SHP77 (cell line): ENCODE measurements around the gene LIPC.

Source experiments
- DNase-seq, 2 experiments: peaks; one replicate each; lab custom pipeline; 2025; lab: John Stamatoyannopoulos, UW

Gene LIPC

DNA sequence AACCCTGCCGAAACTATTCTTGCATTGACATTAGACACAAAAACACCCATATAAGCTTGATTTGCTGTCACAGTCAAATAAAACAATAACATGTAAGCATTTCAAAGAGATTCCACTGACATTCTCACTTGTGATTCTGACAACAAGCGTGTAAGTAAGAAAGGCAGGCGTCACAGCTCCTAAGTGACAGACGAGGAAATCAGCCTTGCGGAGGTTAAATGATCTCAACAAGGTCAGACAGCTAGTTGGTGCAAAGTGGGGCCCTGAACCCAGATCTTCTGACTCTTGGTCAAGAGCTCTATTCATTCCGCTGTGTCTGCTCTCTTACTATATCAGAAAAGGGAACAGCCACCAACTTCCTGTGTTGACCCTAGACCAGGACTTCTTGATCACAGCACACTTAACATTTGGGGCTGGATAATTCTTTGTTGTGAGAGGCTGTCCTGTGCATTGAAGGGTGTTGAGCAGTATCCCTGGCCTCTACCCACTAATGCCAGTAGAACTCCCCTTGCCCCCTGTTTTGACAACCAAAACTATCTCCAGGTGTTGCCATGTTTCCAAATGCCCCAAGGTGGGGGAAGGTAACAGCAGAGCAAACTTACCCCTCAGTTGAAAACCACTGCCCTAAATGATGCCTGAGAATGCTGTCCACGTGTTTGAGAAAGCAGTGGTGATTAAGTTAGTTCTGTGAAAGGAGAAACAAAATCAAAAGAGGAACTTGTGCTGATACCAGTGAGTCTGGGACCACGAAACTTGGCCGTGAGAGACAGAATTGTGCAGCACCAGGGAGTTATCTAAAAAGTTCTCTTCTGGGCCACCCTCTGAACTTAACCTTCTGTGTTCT is 86.1 kb downstream of the LIPC start:
- DNase-seq, result no peak

- no peak for DNase-seq
These were observed 86.8 kb downstream of the LIPC start for GRCh38 chr15:58518626-58519025.

GRCh38 chr15:58519516-58519915 is 87.7 kb downstream of the LIPC start:
- no peak for DNase-seq

- no peak for DNase-seq
These were observed 88.7 kb downstream of the LIPC start for GRCh38 chr15:58520464-58520863.

GRCh38 chr15:58520936-58521292 is 89.1 kb downstream of the LIPC start:
- no peak for DNase-seq

DNA sequence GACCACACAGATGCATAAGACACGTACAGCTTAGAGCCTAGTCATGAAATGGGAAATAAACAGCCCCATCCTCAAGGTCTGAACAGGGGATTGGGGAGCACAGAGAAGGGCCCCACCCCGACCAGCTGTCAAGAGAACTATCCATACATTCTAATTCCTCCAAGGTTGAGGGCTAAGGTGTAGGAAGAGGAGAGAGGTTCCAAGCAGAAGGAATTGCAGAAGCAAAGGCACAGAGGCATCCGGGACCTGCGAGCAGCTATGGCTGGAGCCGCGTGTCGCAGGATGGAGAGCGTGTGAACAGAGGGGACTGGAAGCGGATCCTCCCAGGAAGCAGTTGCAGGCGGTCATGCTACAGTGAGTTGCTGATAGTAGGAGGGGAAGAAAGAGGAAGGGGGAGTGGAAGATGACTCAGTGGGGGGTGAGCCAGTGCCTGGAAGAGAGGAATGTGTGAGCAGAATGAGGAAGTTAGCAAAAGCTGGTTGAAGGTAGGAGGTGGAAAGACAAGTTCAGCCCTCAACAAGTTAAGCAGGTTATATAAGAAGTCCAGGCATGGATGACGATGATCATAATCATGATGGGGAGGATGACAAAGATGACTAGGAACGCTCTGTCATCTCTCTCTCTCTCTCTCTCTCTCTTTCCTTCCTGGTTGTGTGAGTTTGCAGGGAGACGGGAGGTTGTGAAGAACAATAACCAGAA is 89.7 kb downstream of the LIPC start:
- no peak for DNase-seq

DNA sequence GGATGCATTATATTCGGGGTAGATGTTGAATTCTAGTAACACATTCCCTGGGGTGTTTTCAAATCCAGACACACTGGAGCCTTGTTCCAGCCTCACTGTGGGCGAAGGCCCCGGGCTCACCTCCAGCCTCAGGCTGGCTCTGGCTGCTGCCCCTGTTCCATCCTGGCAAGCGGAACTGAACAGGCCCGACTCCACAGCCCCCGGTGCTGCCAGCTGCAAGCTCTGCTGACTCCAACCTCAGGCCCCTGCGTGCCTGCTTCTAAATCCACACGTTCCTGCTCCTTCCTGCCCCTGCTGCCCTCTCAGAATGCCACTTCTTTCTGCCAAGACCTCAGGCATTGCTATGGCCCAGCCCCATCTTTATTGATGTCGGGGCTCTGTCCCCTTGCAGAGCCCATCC is 90.6 kb downstream of the LIPC start:
- no peak for DNase-seq

DNA sequence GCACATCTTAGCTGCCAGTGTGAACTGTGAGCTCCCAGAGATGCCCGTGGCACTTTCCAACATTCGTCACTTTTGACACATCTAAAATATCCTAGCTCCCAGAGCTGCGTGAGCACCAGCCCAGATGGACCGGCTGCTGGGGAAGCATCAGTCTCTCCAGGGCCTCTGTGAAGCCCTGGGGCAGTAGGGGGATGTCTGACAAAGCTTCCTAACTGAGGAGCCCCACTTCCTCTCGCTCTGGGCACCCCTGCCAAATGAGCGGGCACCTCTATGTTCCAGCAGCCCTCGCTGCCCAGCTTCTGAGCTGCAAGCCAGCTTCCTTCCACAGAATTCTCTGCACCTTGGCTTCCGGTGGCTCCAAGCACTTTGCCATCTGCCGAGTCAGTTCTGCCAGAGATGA is 91.1 kb downstream of the LIPC start:
- no peak for DNase-seq

GRCh38 chr15:58523634-58524033 is 91.8 kb downstream of the LIPC start:
- DNase-seq, result no peak

DNA sequence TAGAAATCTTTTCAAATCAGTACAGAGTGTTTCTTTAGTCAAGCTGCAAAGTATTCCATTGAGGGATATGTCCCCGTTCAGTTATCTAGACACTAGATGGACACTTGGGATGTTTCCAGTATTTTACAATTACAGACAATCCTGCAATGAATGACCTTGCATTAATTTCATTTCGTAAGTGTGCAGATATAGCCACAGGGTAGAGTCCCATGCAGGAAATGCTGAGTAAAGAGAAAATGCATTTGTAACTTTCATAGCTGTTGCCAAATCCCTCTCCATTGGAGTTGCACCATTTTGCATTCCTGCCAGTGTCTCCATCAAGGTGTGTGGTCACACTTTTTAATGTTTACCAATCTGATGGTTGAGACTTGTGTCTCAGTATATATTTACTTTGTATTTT is 92.5 kb downstream of the LIPC start:
- no peak for DNase-seq

GRCh38 chr15:58525991-58526421 is 94.2 kb downstream of the LIPC start:
- no peak for DNase-seq

DNA sequence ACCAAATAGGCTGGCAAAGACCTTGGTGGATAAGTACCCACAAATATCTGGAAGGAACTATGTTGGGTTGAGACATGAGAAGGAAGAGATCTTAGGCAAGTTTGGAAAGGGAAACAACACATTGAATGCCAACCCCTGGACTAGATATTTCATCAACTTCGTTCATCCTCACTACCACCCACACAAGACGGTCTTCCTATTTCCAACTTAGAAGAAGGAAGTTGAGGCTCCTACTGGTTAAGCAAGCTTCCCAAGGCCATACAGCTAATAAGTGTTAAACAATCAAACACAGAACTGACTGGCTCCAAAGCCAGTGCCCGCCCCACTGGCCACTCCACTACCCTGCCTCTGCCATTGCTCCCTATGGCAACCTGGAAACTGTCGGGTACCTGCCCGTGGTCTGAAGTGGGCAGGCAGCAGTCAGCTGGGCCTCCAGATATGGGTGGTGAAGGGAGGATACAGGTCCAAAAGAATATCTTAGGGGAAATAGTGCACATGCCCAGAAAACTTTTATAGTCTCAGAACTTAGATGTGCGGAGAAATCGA is 94.9 kb downstream of the LIPC start:
- DNase-seq, result no peak

DNA sequence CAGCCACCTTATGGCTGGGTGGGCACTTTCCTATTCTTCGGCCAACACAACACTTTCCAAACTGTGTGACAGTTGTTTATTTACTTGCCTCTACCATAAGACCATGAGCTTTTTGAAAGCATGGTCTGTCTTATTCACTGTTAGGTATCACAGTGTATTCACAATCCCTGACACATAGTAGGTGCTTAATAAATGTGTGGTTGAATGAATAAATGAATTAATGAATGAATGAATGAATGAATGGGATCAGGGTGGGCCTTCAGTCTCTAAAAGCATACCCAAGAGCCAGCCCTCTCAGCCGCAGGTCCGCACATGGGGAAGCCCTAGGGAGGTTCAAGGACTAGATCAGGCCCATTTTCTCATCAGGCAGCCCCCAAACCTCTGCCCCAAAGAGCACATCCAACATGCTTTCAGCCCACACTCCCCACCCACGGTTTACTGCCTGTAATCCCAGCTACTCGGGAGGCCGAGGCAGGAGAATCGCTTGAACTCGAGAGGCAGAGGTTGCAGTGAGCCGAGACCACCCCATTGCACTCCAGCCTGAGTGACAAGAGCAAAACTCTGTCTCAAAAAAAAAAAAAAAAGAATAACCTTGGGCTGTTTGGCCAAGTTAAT is 95.9 kb downstream of the LIPC start:
- no peak for DNase-seq

DNA sequence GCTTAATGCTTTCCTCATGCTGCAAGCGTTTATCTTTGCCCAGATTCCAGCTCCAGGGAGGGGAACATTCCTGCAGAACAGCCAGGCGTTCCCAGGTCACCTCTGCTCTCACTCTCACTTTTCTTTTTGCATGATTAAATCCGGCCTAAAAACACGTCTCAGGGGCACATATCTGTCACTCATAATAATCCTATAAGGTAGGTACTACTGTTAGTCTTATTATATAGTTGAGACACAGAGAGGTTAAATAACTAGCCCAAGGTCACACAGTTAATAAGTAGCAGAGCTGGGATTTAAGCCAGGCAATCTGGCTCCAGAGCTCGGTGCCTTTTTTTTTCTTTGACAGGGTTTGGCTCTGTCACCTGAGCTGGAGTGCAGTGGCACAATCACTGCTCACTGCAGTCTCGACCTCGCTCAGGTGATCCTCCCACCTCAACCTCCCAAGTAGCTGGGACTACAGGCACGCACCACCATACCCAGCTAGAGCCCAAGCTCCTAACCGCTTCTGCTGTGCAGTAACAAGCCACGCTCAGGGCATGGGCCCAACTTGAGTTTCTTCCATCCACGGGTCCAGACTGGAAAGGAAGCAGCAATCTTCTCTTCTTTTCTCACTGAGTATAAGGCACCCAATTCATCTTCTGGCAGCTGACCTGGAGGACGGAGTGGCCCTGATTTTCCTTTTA is 96.5 kb downstream of the LIPC start:
- DNase-seq, result no peak

DNA sequence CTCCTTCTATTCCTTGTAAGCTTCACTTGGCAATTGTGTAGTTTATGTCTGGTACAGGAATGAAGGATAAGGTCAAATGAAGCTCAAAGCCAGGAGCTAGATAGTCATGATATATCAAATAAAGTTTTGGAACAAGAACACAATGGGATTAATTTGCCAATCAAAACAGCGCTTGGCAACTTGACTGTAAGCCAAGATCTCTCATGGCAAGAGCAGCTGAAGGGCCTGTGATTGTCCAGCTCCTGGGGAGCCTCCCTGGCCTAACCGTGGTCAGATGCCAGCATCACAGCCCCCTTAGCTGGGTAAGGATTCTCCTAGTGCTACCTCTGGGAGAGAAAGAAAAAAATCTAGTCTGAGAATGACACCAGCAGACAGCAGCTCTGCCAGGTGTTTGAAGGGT is 97.2 kb downstream of the LIPC start:
- no peak for DNase-seq

DNA sequence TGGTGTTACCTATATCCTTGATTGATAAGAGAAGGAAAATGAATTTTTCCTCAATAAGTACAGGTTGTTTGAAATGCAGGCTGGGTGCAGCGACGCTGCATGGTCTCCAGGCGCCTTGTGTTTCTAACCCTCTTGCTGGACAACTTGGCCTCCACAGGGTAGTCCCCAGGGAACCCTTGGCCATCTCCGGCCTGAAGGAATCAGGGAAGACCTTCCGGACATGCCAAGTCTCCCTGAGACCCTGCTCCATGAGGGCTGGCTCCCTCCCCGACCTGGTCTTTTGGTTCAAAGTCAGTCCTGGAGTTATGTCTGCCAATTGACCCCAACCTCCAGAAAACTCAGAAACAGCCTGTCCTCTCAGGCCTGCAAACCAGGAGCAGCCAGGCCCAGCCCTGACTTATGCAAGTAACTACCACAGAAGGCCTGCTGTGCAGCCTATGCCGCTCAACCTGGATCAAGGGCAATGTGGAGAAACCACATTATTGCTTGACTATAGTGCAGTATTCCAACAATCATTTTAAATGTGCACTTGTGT is 98.3 kb downstream of the LIPC start:
- no peak for DNase-seq

- DNase-seq, result no peak
These were observed 100.3 kb downstream of the LIPC start for GRCh38 chr15:58532126-58532525.

DNA sequence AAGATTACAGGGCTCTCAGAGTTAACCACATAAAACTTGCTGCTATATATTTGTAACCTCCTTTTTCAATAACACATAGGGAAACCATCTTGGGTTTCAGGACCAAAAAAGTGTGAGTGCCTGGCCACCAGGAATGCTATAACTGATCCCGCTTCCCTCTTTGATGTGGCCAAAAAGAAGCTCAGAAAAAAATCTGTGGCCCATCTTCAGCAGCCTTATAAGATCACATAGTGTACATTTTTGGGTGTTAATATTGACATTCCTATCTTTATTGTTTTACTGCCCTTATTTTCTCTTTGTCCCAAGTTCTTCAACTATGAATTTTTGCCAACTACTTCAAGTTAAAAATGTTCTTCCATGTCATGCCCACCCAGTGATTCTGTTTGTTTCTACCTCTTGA is 102.8 kb downstream of the LIPC start:
- no peak for DNase-seq

DNA sequence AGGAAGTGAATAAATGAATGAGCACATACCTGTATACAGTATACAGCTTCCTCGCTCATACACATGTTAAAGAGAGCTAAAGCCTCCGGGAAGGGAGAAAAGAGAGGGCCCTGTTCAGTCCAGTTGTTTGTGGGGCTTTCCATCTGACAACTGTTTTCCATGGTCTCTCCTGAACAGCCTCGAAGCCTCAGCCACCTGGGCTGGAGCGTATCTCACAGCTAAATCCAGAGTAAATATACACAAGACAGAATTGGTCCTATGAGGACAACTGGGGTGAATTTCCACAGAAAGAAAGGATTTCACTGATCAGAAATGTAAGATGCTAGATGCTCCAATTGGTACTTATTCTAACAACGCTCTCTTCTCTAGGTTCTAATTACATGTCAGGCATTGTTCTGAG is 103.5 kb downstream of the LIPC start:
- DNase-seq, result no peak

GRCh38 chr15:58535894-58536293 is 104.1 kb downstream of the LIPC start:
- DNase-seq, result no peak

DNA sequence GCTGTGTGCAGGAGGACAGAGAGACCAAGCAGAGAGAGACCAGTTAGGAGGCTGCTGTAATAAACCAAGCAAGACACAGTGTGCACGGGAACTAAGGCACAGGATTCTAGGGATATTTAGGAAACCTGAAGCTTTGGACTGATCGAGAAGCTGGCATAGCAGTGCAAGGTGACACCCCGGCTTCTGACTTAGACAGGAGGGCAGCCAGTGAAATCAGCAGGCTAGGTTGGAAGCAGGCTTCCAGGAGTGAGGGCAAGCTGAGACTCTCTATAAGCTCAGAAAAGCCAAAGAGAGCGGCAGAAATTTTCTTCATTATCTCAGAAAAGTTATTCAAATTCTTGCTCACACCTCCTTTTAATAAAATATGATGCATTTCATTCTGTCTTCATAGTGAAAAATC is 104.6 kb downstream of the LIPC start:
- DNase-seq, result no peak

DNA sequence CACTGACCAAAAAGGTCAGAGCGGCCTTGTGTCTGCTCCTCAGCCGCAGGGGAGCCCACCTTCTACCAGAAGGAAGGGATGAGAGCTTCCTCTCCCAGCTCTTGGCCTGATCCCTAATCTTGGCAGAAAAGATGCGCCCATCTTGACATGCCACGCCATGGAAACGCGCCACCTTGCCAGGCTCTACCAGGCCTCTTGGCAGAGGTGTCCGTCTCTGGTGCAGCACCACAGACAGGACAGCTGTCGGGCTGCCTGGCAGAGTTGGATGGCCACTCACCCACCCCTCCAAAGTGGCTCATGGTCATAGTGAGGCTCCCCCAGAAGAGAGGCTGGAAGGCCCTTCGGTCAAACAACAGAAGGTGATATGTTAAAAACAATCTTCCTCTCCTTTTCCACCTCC is 105.2 kb downstream of the LIPC start:
- DNase-seq, result no peak
